K562 (cell line): ENCODE results near the gene ANKRD23. TPM values are rescaled to one million over a fixed set of nuclear protein-coding genes. Genes with fewer than 3 reads are reported as not detected.

ENCODE experiments used
- MAZ ChIP-seq, 2 experiments: fragments of 450-650 bp in 1 of 2; sonication (generic) in 1 of 2; formaldehyde crosslinking; IDR thresholded peaks in 1 of 2; conservative IDR thresholded peaks in 1 of 2; 2 replicates each; pipeline versions ENCODE4 v1.4.0 to v1.5.0; 2020; ENCODE audit warnings: mild to moderate bottlenecking in 1 of 2, missing genetic modification reagents in 1 of 2
- PPARD ChIP-seq: fragments of 250-450 bp; sonication (Bioruptor Pico); IDR thresholded peaks from 2 replicates; pipeline ENCODE4 v1.8.0; 2022; ENCODE audit warnings: inconsistent platforms, mild to moderate bottlenecking, moderate library complexity
- RBBP5 ChIP-seq: fragments of 200-600 bp; sonication (generic); IDR thresholded peaks from 2 replicates; pipeline ENCODE4 v1.6.1; 2012; ENCODE audit warnings: borderline replicate concordance, mild to moderate bottlenecking, low read length, control low read depth, inconsistent platforms; ENCODE audit not compliant: insufficient read depth, poor library complexity, severe bottlenecking
- RBM39 ChIP-seq: fragments of 200-400 bp; formaldehyde crosslinking; optimal IDR thresholded peaks from 2 replicates; pipeline ENCODE3; 2018; ENCODE audit warnings: low read depth, low read length
- SREBF1 ChIP-seq: fragments of 150-350 bp; IDR thresholded peaks from 2 replicates; pipeline ENCODE4 v1.6.1; 2014; ENCODE audit warnings: antibody characterized with exemption, low read depth, low read length, borderline replicate concordance
- U2AF2 ChIP-seq: fragments of 200-400 bp; formaldehyde crosslinking; optimal IDR thresholded peaks from 2 replicates; pipeline ENCODE3; 2017; ENCODE audit warnings: low read depth, mild to moderate bottlenecking, low read length
- ZNF280A ChIP-seq: fragments of 450-650 bp; IDR thresholded peaks from 2 replicates; pipeline ENCODE4 v1.6.1; 2018; ENCODE audit warnings: mild to moderate bottlenecking, low read depth; ENCODE audit not compliant: partially characterized antibody
- ZNF696 ChIP-seq: fragments of 250-450 bp; sonication (Bioruptor Pico); conservative IDR thresholded peaks from 2 replicates; pipeline ENCODE4 v1.4.0; 2020; ENCODE audit warnings: mild to moderate bottlenecking, moderate library complexity
- polyA plus RNA-seq, 8 experiments: library from polyadenylated mRNA; depleted of rRNA in 4 of 8; stranded (reverse) in 5 of 8; unstranded in 3 of 8; fragments of >200 nt; fragmentation: Nextera tagmentation in 2 of 8; fragmentation: Illumina TruSeq in 1 of 8; extraction: Ambion mirVana in 2 of 8; extraction: Trizol in 1 of 8; gene quantifications; 2 replicates each; pipeline versions ENCODE4 v1.2.1 to v1.2.3, GENCODE V29; 2011 to 2014; ENCODE audit warnings: inconsistent platforms in 1 of 8, missing spikeins in 1 of 8
- total RNA-seq, 7 experiments: library from RNA; depleted of rRNA in 6 of 7; stranded (reverse); fragments of >200 nt in 6 of 7; fragmentation: Illumina TruSeq in 2 of 7; extraction: Trizol in 2 of 7; gene quantifications; 2 replicates each; pipeline versions ENCODE4 v1.2.1 to v1.2.3, GENCODE V29; 2011 to 2021; ENCODE audit warnings: low replicate concordance in 1 of 7

The ANKRD23 gene
- total and polyA plus RNA-seq, 9 of the 15 experiments (the other 6 are each of a cell fraction or from before 2014, with no cell fraction given), result 0.32 to 4.8 (median 2.8) TPM

DNA sequence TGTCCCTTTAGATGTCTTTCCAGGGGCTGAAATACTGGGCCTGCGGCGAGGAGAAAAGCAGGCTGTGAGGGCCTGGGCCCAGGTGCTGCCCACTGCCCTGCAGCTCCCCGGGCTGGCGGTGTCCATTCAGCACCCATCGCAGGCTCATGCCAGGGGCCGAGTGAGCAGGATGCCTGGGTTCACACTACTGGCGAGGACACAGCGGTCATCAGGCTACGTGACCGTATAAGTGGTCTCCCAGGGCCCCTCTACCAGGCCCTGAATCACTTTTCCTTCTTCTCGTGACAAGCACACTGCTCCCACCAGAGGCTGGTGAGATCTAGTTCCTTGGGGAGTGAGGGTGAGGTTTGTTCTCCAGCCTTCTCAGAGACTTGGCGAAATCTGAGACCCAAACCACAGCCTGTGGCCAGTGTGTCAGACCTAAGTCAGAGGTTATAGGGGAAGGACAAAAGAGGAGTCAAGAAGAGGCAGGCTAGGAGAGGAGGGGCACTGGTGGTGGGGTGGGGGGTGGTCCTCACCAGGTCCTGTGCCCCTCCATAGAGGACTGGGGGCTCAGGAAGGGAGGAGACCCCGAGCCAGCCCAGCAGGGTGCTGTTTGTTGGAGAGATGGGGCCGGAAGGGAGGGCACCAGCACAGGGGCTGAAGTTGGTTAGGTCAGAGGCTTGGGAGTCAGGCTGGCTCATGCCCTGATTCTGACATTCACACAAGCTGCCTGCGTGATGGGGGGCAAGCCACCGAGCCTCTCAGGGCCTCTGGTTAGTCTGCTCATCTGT is 32.6 kb upstream of the ANKRD23 start (continued):
- TF ChIP-seq ZNF696 (CRISPR knock-in tag), result no peak
- TF ChIP-seq MAZ (CRISPR knock-in tag; conservative IDR thresholded peaks at IDR 0.05 in 1 of 2, IDR thresholded peaks at IDR 0.05 in 1 of 2), result 0 out of 4 replicates have a peak, but pooled peaks of 1 of the 2 experiments have one; percentile 8
- TF ChIP-seq RBM39, result peak; percentile 7
- TF ChIP-seq SREBF1, result no peak
- TF ChIP-seq PPARD (CRISPR knock-in tag), result no peak
- TF ChIP-seq RBBP5, result no peak
- TF ChIP-seq U2AF2, result no peak
- no peak for TF ChIP-seq ZNF280A
